HG03575 (cell line): ENCODE data around the gene DNASE1L2.
"Not testable (repeated sequence)": the region's sequence is repeated elsewhere in the genome, so short reads cannot be mapped to it uniquely, and the experiment has no call there.

Source experiments
- ATAC-seq: cut with Tn5 transposase; IDR thresholded peaks from one replicate; pipeline ENCODE4 v1.9.1; 2021; ENCODE audit not compliant: unreplicated experiment, insufficient number of reproducible peaks, low FRiP score; ENCODE audit errors: extremely low read depth

The DNASE1L2 gene

GRCh38 chr16:2257726-2258125 is 21.5 kb downstream of the DNASE1L2 start:
- ATAC-seq, result no peak

- ATAC-seq, result not testable (repeated sequence)
Observed at GRCh38 chr16:2258530-2258929, 22.3 kb downstream of the DNASE1L2 start.

- ATAC-seq, result no peak
Observed at GRCh38 chr16:2260250-2260649, 24.0 kb downstream of the DNASE1L2 start.

- not testable (repeated sequence) for ATAC-seq
Observed at GRCh38 chr16:2263026-2263425, 26.8 kb downstream of the DNASE1L2 start.

GRCh38 chr16:2266887-2267286 is 30.6 kb downstream of the DNASE1L2 start:
- not testable (repeated sequence) for ATAC-seq

- not testable (repeated sequence) for ATAC-seq
Observed at GRCh38 chr16:2267505-2267912, 31.3 kb downstream of the DNASE1L2 start.

GRCh38 chr16:2267913-2268666 is 31.8 kb downstream of the DNASE1L2 start, which contains the start of gene RNPS1:
RNPS1 (minus strand) TSS chr16:2268126; CDS start chr16:2264643, 3,483 bp downstream.
- ATAC-seq, result no peak

- no peak for ATAC-seq
Observed at GRCh38 chr16:2270070-2270462, 33.8 kb downstream of the DNASE1L2 start.

- no peak for ATAC-seq
Observed at GRCh38 chr16:2270588-2271470, 34.6 kb downstream of the DNASE1L2 start.

- no peak for ATAC-seq
Observed at GRCh38 chr16:2271848-2272461, 35.7 kb downstream of the DNASE1L2 start.

- no peak for ATAC-seq
Observed at GRCh38 chr16:2273484-2273883, 37.2 kb downstream of the DNASE1L2 start.

GRCh38 chr16:2273931-2274330 is 37.7 kb downstream of the DNASE1L2 start:
- ATAC-seq, result no peak

- ATAC-seq, result no peak
Observed at GRCh38 chr16:2275476-2276367, 39.5 kb downstream of the DNASE1L2 start.

- no peak for ATAC-seq
Observed at GRCh38 chr16:2276368-2277195, 40.3 kb downstream of the DNASE1L2 start.

- no peak for ATAC-seq
Observed at GRCh38 chr16:2277466-2278271, 41.4 kb downstream of the DNASE1L2 start.

- no peak for ATAC-seq
Observed at GRCh38 chr16:2278272-2278608, 42.0 kb downstream of the DNASE1L2 start.
